ENCODE results near the gene MAFB. TPM values are rescaled to one million over a fixed set of nuclear protein-coding genes. Genes with fewer than 3 reads are reported as not detected.
A peak's percentile ranks its signal among the peaks of the same experiment; 100 is the strongest.

Gene MAFB
- polyA plus RNA-seq, 3 donors: 113 to 161 (median 134) TPM

DNA sequence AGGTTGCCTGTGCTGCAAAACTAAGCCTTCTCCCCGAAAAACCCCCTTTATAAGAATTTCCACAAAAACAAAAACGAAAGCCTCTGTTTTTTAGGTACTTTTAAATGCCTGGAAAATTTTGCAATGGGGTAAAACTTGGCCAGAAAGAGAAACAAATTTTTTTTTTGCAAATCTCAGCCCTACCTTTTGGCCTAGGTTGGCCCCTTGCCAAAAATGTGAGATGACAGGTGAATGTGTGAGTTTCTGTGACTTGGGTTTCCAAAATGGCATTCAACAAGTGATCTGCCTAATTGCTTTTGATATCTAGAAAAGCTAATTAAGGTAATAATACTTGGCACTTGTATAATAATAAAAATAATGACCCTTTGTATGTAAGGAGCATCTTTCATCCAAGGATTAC is 48.4 kb downstream of the MAFB start:
- H3K36me3 Mint-ChIP-seq: no peaks in the 10 kb centered on the region
- Histone ChIP-seq H3K79me2 (ENCODE audit: insufficient read depth, low read length) (no peaks in the 10 kb centered on the region), H3K9me3 (replicated peaks in 1 of 2; ENCODE audit: control insufficient read depth in 1 of 2, insufficient read depth in 1 of 2, low read length in 2 of 2) (no peaks in the 10 kb centered on the region), H3K36me3 (replicated peaks in 1 of 2; ENCODE audit: control insufficient read depth in 1 of 2, insufficient read depth in 2 of 2, low read length in 2 of 2) (no peaks in the 10 kb centered on the region), H3K4me3 (replicated peaks in 1 of 3; ENCODE audit: low read depth in 2 of 3, low read length in 3 of 3) (no peak overlapping the region), H3K27me3 (ENCODE audit: control insufficient read depth in 2 of 2, insufficient read depth in 2 of 2, low read length in 2 of 2) (peaks cover 1 to 2% of the 10 kb centered on the region in 2 donors), H3K9ac (ENCODE audit: insufficient read depth, low read length, poor library complexity, severe bottlenecking) (no peak overlapping the region), H3K4me2 (replicated peaks; ENCODE audit: extremely low read depth, low read length, poor library complexity, severe bottlenecking) (no peak overlapping the region), H2AFZ (ENCODE audit: insufficient read depth, low read depth, low read length, poor library complexity, severe bottlenecking) (no peak overlapping the region), H4K20me1 (ENCODE audit: insufficient read depth, low read length) (no peaks in the 10 kb centered on the region), H3K27ac (ENCODE audit: low read depth in 1 of 2, low read length in 2 of 2) (no peak overlapping the region), H3K4me1 (ENCODE audit: control insufficient read depth in 1 of 2, insufficient read depth in 2 of 2, low read length in 2 of 2) (peaks cover 13 to 15% of the 10 kb centered on the region in 2 donors)
- peaks cover 10 to 29% (median 15%) of the 10 kb centered on the region in 3 donors for H3K27me3 Mint-ChIP-seq (ENCODE audit: low read depth in 3 of 3)
- H3K4me3 Mint-ChIP-seq: no peak overlapping the region
- no peak for DNase-seq
- intact Hi-C loops (cut with micrococcal nuclease): no loop called here
- H3K4me1 Mint-ChIP-seq: peaks cover 27% of the 10 kb centered on the region
- TF ChIP-seq, protein P1, sequence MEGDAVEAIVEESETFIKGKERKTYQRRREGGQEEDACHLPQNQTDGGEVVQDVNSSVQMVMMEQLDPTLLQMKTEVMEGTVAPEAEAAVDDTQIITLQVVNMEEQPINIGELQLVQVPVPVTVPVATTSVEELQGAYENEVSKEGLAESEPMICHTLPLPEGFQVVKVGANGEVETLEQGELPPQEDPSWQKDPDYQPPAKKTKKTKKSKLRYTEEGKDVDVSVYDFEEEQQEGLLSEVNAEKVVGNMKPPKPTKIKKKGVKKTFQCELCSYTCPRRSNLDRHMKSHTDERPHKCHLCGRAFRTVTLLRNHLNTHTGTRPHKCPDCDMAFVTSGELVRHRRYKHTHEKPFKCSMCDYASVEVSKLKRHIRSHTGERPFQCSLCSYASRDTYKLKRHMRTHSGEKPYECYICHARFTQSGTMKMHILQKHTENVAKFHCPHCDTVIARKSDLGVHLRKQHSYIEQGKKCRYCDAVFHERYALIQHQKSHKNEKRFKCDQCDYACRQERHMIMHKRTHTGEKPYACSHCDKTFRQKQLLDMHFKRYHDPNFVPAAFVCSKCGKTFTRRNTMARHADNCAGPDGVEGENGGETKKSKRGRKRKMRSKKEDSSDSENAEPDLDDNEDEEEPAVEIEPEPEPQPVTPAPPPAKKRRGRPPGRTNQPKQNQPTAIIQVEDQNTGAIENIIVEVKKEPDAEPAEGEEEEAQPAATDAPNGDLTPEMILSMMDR (IDR thresholded peaks at IDR 0.05): no peak
- H3K9me3 Mint-ChIP-seq: peaks cover 0 to 7% (median 2%) of the 10 kb centered on the region in 7 donors
- peak overlapping the region in 1 of 7 donors; percentile 51 for H3K27ac Mint-ChIP-seq
- no CpG with 5 or more reads among the region's 2 CpGs for WGBS (ENCODE audit: insufficient coverage)

DNA sequence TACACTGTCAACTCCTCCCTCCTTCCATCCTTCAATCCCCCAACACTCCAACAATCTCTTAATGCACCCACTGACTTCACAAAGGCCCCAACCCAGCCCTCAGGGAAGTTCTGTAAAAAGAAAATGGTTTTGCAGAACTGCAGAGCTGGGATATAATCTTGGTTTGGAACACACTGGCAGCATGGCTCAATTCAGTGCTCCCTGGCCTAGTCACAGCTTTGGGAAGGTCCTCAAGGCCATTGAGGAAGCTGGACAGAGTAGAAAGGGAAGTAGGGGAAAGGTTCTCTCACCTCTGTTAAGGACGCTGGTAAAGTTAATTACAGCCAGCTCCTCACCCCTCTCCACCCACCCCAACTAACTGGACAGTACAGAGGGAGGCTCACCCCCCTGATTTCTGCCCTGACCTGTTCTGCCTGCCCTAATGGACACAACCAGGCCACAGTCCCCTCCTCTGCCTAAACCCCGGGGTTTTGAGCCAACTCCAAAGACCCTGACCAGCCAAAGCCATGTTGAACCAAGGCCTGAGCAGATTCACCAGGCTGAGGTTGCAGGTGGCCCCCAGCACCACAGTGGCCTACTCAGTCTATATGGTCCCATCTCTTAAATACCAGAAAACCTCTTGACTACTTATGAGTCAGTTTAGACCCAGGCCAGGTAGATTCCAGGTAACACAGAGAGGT is 49.2 kb downstream of the MAFB start:
- no peak overlapping the region for H3K27ac ChIP-seq (ENCODE audit: low read depth in 1 of 2, low read length in 2 of 2)
- intact Hi-C loops (cut with micrococcal nuclease): loop anchor here in 1 of 2 donors (10.0 kb wide), 1 partner anchor 55 kb away; no protein-coding TSS in a partner anchor
- no peak overlapping the region for H3K4me2 ChIP-seq (replicated peaks; ENCODE audit: extremely low read depth, low read length, poor library complexity, severe bottlenecking)
- H3K4me1 ChIP-seq (ENCODE audit: control insufficient read depth in 1 of 2, insufficient read depth in 2 of 2, low read length in 2 of 2): peaks cover 13 to 15% of the 10 kb centered on the region in 2 donors
- Mint-ChIP-seq H3K27me3 (ENCODE audit: low read depth in 3 of 3) (peaks cover 11 to 31% (median 14%) of the 10 kb centered on the region in 3 donors), H3K9me3 (peaks cover 0 to 7% (median 2%) of the 10 kb centered on the region in 7 donors), H3K27ac (peak overlapping the region in 3 of 7 donors; percentile 21 to 74 (median 48)), H3K36me3 (no peaks in the 10 kb centered on the region), H3K4me3 (peak overlapping the region in 1 of 2 donors; percentile 23), H3K4me1 (peaks cover 27% of the 10 kb centered on the region)
- no peak overlapping the region for H2AFZ ChIP-seq (ENCODE audit: insufficient read depth, low read depth, low read length, poor library complexity, severe bottlenecking)
- WGBS (ENCODE audit: insufficient coverage): 78% methylated on average over 1 of the region's 2 CpGs
- DNase-seq: peak in 2 of 3 donors; percentile 44 to 54
- H3K27me3 ChIP-seq (ENCODE audit: control insufficient read depth in 2 of 2, insufficient read depth in 2 of 2, low read length in 2 of 2): peaks cover 0 to 4% of the 10 kb centered on the region in 2 donors
- H3K79me2 ChIP-seq (ENCODE audit: insufficient read depth, low read length): no peaks in the 10 kb centered on the region
- no peaks in the 10 kb centered on the region for H3K36me3 ChIP-seq (replicated peaks in 1 of 2; ENCODE audit: control insufficient read depth in 1 of 2, insufficient read depth in 2 of 2, low read length in 2 of 2)
- no peaks in the 10 kb centered on the region for H4K20me1 ChIP-seq (ENCODE audit: insufficient read depth, low read length)
- no peak overlapping the region for H3K4me3 ChIP-seq (replicated peaks in 1 of 3; ENCODE audit: low read depth in 2 of 3, low read length in 3 of 3)
- H3K9me3 ChIP-seq (replicated peaks in 1 of 2; ENCODE audit: control insufficient read depth in 1 of 2, insufficient read depth in 1 of 2, low read length in 2 of 2): no peaks in the 10 kb centered on the region
- TF ChIP-seq, protein P1 (IDR thresholded peaks at IDR 0.05): no peak
- no peak overlapping the region for H3K9ac ChIP-seq (ENCODE audit: insufficient read depth, low read length, poor library complexity, severe bottlenecking)

All from CD14-positive monocyte (primary cell).